GM12872 (cell line): ENCODE measurements around the gene HSPA8.

ENCODE experiments used
- CTCF ChIP-seq: IDR thresholded peaks from 3 replicates; pipeline ENCODE4 v1.5.1; 2011; ENCODE audit warnings: low read depth, mild to moderate bottlenecking, low read length, moderate library complexity; ENCODE audit not compliant: insufficient read depth

Gene HSPA8

GRCh38 chr11:123055191-123055901 is 6.6 kb downstream of the HSPA8 start:
- TF ChIP-seq CTCF: no peak

- TF ChIP-seq CTCF: peak; percentile 72
Measured at GRCh38 chr11:123054301-123055065, 7.5 kb downstream of the HSPA8 start.

- TF ChIP-seq CTCF: no peak
Measured at GRCh38 chr11:123052901-123053721, 8.8 kb downstream of the HSPA8 start.

- no peak for TF ChIP-seq CTCF
Measured at GRCh38 chr11:123051634-123052033, 10.3 kb downstream of the HSPA8 start.

GRCh38 chr11:123051146-123051545 is 10.8 kb downstream of the HSPA8 start:
- no peak for TF ChIP-seq CTCF

- no peak for TF ChIP-seq CTCF
Measured at GRCh38 chr11:123047947-123048293, 14.0 kb downstream of the HSPA8 start.
